Spleen (tissue), 7 donors: ENCODE measurements around the gene BANP.

Experiments
- POLR2A ChIP-seq, 3 donors: fragments of 450-650 bp; IDR thresholded peaks; one replicate each; pipeline ENCODE4 v1.5.1; 2017; ENCODE audit warnings: antibody characterized with exemption in 3 of 3, mild to moderate bottlenecking in 1 of 3
- POLR2AphosphoS5 ChIP-seq, 3 donors: sonication (generic); formaldehyde crosslinking; IDR thresholded peaks; one replicate each; pipeline ENCODE4 v1.5.1; 2017; ENCODE audit warnings: antibody characterized with exemption in 3 of 3
- TF ChIP-seq, protein P1 (sequence below), 11 experiments: fragments of 200-600 bp in 7 of 11; fragments of 450-650 bp in 4 of 11; sonication (generic) in 4 of 11; IDR thresholded peaks in 8 of 11; conservative IDR thresholded peaks in 3 of 11; 1 replicate in 7 of 11; 2 replicates in 4 of 11; pipeline versions ENCODE4 v1.4.0 to v1.8.0; 2016 to 2021; ENCODE audit warnings: antibody characterized with exemption in 11 of 11, inconsistent platforms in 4 of 11, mild to moderate bottlenecking in 1 of 11
- donor health status: DM: no; HTN: no; CAD: no; lungs with moderate emphysema.
- donor health status: DM: no; HTN: no; CAD: no.
- donor health status: DM: no; HTN: no; CAD: no.

DNA sequence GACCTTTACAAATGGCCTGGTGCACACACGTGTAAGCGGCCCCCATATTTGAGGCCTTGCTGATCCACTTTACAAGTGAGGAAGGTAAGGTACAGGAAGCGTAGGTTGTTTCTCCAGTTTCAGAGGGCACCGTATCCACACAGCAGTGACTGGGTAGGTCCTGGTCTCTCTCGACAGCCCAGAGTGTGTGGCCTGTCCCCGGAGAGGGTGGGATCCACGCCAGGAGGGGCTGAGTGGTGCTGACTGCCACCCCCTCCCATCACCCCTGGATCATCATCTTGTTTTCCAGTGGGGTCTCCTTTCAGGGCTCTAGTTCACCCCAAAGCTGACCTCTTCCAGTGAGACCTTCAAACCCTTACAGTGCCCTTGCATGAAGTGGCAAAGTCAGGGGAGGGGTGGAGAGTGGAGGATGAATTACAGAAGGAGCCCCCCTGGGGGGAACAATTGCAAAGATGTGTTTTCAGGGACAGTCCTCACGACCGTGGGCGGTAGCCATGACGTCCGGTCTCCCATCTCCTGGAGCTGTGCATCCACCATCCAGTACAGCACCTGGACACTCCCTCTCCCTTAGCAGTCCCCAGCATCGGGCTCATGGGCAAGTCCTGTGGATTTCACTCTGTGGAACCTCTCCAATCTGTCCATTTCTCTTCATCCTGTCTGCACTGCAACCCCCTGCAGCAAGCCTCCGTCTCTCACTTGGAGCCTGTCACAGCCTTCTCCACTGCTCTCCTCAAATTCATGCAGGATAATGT, 4.5 kb upstream of the BANP start:
- TF ChIP-seq, protein P1, sequence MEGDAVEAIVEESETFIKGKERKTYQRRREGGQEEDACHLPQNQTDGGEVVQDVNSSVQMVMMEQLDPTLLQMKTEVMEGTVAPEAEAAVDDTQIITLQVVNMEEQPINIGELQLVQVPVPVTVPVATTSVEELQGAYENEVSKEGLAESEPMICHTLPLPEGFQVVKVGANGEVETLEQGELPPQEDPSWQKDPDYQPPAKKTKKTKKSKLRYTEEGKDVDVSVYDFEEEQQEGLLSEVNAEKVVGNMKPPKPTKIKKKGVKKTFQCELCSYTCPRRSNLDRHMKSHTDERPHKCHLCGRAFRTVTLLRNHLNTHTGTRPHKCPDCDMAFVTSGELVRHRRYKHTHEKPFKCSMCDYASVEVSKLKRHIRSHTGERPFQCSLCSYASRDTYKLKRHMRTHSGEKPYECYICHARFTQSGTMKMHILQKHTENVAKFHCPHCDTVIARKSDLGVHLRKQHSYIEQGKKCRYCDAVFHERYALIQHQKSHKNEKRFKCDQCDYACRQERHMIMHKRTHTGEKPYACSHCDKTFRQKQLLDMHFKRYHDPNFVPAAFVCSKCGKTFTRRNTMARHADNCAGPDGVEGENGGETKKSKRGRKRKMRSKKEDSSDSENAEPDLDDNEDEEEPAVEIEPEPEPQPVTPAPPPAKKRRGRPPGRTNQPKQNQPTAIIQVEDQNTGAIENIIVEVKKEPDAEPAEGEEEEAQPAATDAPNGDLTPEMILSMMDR (IDR thresholded peaks at IDR 0.05 in 8 of 11, conservative IDR thresholded peaks at IDR 0.05 in 3 of 11), result no peak
- no peak for TF ChIP-seq POLR2A (IDR thresholded peaks at IDR 0.05)
- TF ChIP-seq POLR2AphosphoS5 (IDR thresholded peaks at IDR 0.05), result no peak
